Upper lobe of left lung (tissue), 6 donors: ENCODE data around the gene PELI2. TPM values are rescaled to one million over a fixed set of nuclear protein-coding genes. Genes with fewer than 3 reads are reported as not detected.

Source experiments
- ATAC-seq, 2 donors: fragments of 200-7000 bp; cut with Tn5 transposase; one replicate each; pipeline ENCODE4 v1.9.1; 2022; ENCODE audit warnings: mild to moderate bottlenecking in 2 of 2, moderate library complexity in 2 of 2; ENCODE audit not compliant: low FRiP score in 2 of 2
- DNase-seq, 2 donors: peaks; one replicate each; pipeline ENCODE4 v3.0.0-alpha.2; 2019 to 2020
- H3K27ac ChIP-seq, 4 donors: fragments of 200-600 bp; sonication (generic); one replicate each; pipeline ENCODE4 v1.5.1; 2016 to 2019
- H3K27me3 ChIP-seq, 4 donors: fragments of 200-600 bp; sonication (generic); one replicate each; pipeline ENCODE4 v1.5.1; 2017 to 2019
- H3K36me3 ChIP-seq, 4 donors: fragments of 200-600 bp; sonication (generic); one replicate each; pipeline ENCODE4 v1.5.1; 2016 to 2019
- H3K4me1 ChIP-seq, 4 donors: fragments of 200-600 bp; sonication (generic); one replicate each; pipeline ENCODE4 v1.5.1; 2018 to 2019
- H3K4me3 ChIP-seq, 4 donors: fragments of 200-600 bp; sonication (generic); one replicate each; pipeline ENCODE4 v1.5.1; 2017 to 2019; ENCODE audit warnings: mild to moderate bottlenecking in 2 of 4, moderate library complexity in 1 of 4
- H3K9me3 ChIP-seq, 4 donors: fragments of 200-600 bp; sonication (generic); one replicate each; pipeline ENCODE4 v1.5.1; 2018 to 2019
- CTCF ChIP-seq, 6 experiments: fragments of 450-650 bp in 4 of 6; fragments of 200-600 bp in 2 of 6; sonication (generic) in 2 of 6; IDR thresholded peaks; one replicate each; pipeline ENCODE4 v1.5.1; 2016 to 2019; ENCODE audit warnings: antibody characterized with exemption in 6 of 6
- EP300 ChIP-seq, 4 donors: sonication (generic); formaldehyde crosslinking; IDR thresholded peaks; one replicate each; pipeline ENCODE4 v1.5.1; 2017; ENCODE audit warnings: antibody characterized with exemption in 4 of 4, control low read depth in 2 of 4
- POLR2A ChIP-seq, 4 donors: fragments of 450-650 bp; IDR thresholded peaks; one replicate each; pipeline ENCODE4 v1.5.1; 2016 to 2017; ENCODE audit warnings: antibody characterized with exemption in 4 of 4, mild to moderate bottlenecking in 2 of 4
- POLR2AphosphoS5 ChIP-seq, 2 donors: sonication (generic); formaldehyde crosslinking; IDR thresholded peaks; one replicate each; pipeline ENCODE4 v1.5.1; 2017; ENCODE audit warnings: antibody characterized with exemption in 2 of 2
- WGBS, 2 donors: methylation state at CpG; one replicate each; pipeline ENCODE4 v1.1.5; 2017 to 2018; 5-methylcytosine and 5-hydroxymethylcytosine counted together
- total RNA-seq, 6 donors: library from RNA; depleted of rRNA in 4 of 6; stranded (reverse); fragments of >200 nt in 4 of 6; gene quantifications; one replicate each; pipeline versions ENCODE4 v1.1.0 to v1.2.1, GENCODE V29; 2016 to 2021
- donor health status: DM: no; HTN: no; CAD: no; lungs with moderate emphysema.
- donor health status: DM: no; HTN: yes; CAD: no; lungs with severe emphysema.

Gene PELI2
- total RNA-seq, 6 donors from 2014 or later: 9.0 to 21.6 (median 17.9) TPM

GRCh38 chr14:56340932-56341331, 222.7 kb downstream of the PELI2 start:
- no peak for TF ChIP-seq EP300 (IDR thresholded peaks at IDR 0.05)
- no peak for TF ChIP-seq POLR2AphosphoS5 (IDR thresholded peaks at IDR 0.05)
- no peak for TF ChIP-seq POLR2A (IDR thresholded peaks at IDR 0.05)
- no peak for TF ChIP-seq CTCF (IDR thresholded peaks at IDR 0.05)
- no peak for DNase-seq
- no peaks in the 10 kb centered on the region for H3K27me3 ChIP-seq
- H3K4me3 ChIP-seq: no peak overlapping the region
- peaks cover 15 to 26% (median 18%) of the 10 kb centered on the region in 4 donors for H3K4me1 ChIP-seq
- no peaks in the 10 kb centered on the region for H3K9me3 ChIP-seq
- no peaks in the 10 kb centered on the region for H3K36me3 ChIP-seq
- WGBS, 2 donors: 59 to 69% methylated on average over 1 of the region's 1 CpG
- H3K27ac ChIP-seq: peak overlapping the region in 2 of 4 donors; percentile 50 to 58
- ATAC-seq: no peak

GRCh38 chr14:56341766-56342493, 223.7 kb downstream of the PELI2 start:
- no peaks in the 10 kb centered on the region for H3K9me3 ChIP-seq
- H3K27me3 ChIP-seq: no peaks in the 10 kb centered on the region
- DNase-seq: no peak
- H3K36me3 ChIP-seq: no peaks in the 10 kb centered on the region
- TF ChIP-seq POLR2A (IDR thresholded peaks at IDR 0.05): no peak
- TF ChIP-seq CTCF (IDR thresholded peaks at IDR 0.05): no peak
- TF ChIP-seq POLR2AphosphoS5 (IDR thresholded peaks at IDR 0.05): no peak
- no peak for TF ChIP-seq EP300 (IDR thresholded peaks at IDR 0.05)
- H3K4me3 ChIP-seq: no peak overlapping the region
- peak overlapping the region in 3 of 4 donors; percentile 50 to 61 (median 58) for H3K27ac ChIP-seq
- ATAC-seq: no peak
- 36 to 39% methylated on average over 7 of the region's 7 CpGs for WGBS, 2 donors
- peaks cover 15 to 26% (median 18%) of the 10 kb centered on the region in 4 donors for H3K4me1 ChIP-seq

- Histone ChIP-seq H3K27me3 (no peaks in the 10 kb centered on the region), H3K9me3 (no peaks in the 10 kb centered on the region), H3K36me3 (no peaks in the 10 kb centered on the region), H3K4me3 (no peak overlapping the region), H3K27ac (peak overlapping the region in 3 of 4 donors; percentile 50 to 61 (median 58)), H3K4me1 (peaks cover 15 to 26% (median 18%) of the 10 kb centered on the region in 4 donors)
- no peak for ATAC-seq
- no peak for TF ChIP-seq POLR2A (IDR thresholded peaks at IDR 0.05)
- DNase-seq: no peak
- 25 to 36% methylated on average over 5 of the region's 5 CpGs for WGBS, 2 donors
These were observed 224.3 kb downstream of the PELI2 start for GRCh38 chr14:56342494-56342942.

GRCh38 chr14:56349960-56350359, 231.7 kb downstream of the PELI2 start:
- 52 to 70% methylated on average over 1 of the region's 1 CpG for WGBS, 2 donors
- Histone ChIP-seq H3K27me3 (no peaks in the 10 kb centered on the region), H3K27ac (no peak overlapping the region)

More at GRCh38 chr14:56349960-56350359, 231.7 kb downstream of the PELI2 start:
- Histone ChIP-seq H3K36me3 (no peaks in the 10 kb centered on the region), H3K4me3 (no peak overlapping the region), H3K4me1 (no peaks in the 10 kb centered on the region), H3K9me3 (no peaks in the 10 kb centered on the region)
- no peak for ATAC-seq
- no peak for DNase-seq
- TF ChIP-seq POLR2A (IDR thresholded peaks at IDR 0.05): no peak
- TF ChIP-seq CTCF (IDR thresholded peaks at IDR 0.05): no peak
- TF ChIP-seq EP300 (IDR thresholded peaks at IDR 0.05): no peak
- TF ChIP-seq POLR2AphosphoS5 (IDR thresholded peaks at IDR 0.05): no peak
